Activated CD8-positive, alpha-beta T cell treated with anti-CD3 and anti-CD28 coated beads for 36 hours (primary cell): Measurements from ENCODE around the gene EPHB1. TPM values are rescaled to one million over a fixed set of nuclear protein-coding genes. Genes with fewer than 3 reads are reported as not detected.
"Not testable (repeated sequence)": the region's sequence is repeated elsewhere in the genome, so short reads cannot be mapped to it uniquely, and the experiment has no call there.

ENCODE experiments used
- ATAC-seq: fragments of 200-7000 bp; cut with Tn5 transposase; one replicate; pipeline ENCODE4 v1.10.0; 2021; ENCODE audit warnings: mild to moderate bottlenecking, moderate library complexity
- CTCF ChIA-PET: fragments of 350-600 bp; sonication (Branson Sonifier 250); formaldehyde crosslinking; loops from one replicate; lab custom pipeline; 2021; ENCODE audit warnings: antibody characterized with exemption; lab: Charles Lee
- POLR2A ChIA-PET: fragments of 350-600 bp; sonication (Branson Sonifier 250); formaldehyde crosslinking; loops from one replicate; lab custom pipeline; 2021; ENCODE audit warnings: antibody characterized with exemption; lab: Charles Lee
- DNase-seq: peaks from one replicate; pipeline ENCODE4 v3.0.0-alpha.2; 2020
- H3K27ac Mint-ChIP-seq: one replicate; pipeline ENCODE4 v1.8.0; 2021; ENCODE audit warnings: mild to moderate bottlenecking, mixed read lengths
- H3K27me3 Mint-ChIP-seq: one replicate; pipeline ENCODE4 v1.8.0; 2021; ENCODE audit warnings: mixed read lengths
- H3K36me3 Mint-ChIP-seq: one replicate; pipeline ENCODE4 v1.8.0; 2021; ENCODE audit warnings: low read depth, mixed read lengths
- H3K4me1 Mint-ChIP-seq: one replicate; pipeline ENCODE4 v1.8.0; 2021; ENCODE audit warnings: low read depth, mixed read lengths
- H3K4me3 Mint-ChIP-seq: one replicate; pipeline ENCODE4 v1.8.0; 2021; ENCODE audit warnings: mild to moderate bottlenecking, moderate library complexity, mixed read lengths
- H3K9me3 Mint-ChIP-seq: one replicate; pipeline ENCODE4 v1.8.0; 2021; ENCODE audit warnings: mixed read lengths
- intact Hi-C: fragments of 100-400 bp; cut with micrococcal nuclease; formaldehyde crosslinking; loops from one replicate; pipeline ENCODE4 v1.10.0; 2022
- total RNA-seq, 2 experiments: library from RNA; stranded (reverse); gene quantifications; one replicate each; pipeline ENCODE4 v1.2.3, GENCODE V29; 2021
- TF ChIP-seq, protein P1 (sequence below): fragments of 200-600 bp; IDR thresholded peaks from one replicate; pipeline ENCODE4 v1.8.0; 2022; ENCODE audit warnings: antibody characterized with exemption, mild to moderate bottlenecking

The EPHB1 gene
- total RNA-seq, 2 experiments from 2014 or later: 0.78 TPM; not detected in 1

DNA sequence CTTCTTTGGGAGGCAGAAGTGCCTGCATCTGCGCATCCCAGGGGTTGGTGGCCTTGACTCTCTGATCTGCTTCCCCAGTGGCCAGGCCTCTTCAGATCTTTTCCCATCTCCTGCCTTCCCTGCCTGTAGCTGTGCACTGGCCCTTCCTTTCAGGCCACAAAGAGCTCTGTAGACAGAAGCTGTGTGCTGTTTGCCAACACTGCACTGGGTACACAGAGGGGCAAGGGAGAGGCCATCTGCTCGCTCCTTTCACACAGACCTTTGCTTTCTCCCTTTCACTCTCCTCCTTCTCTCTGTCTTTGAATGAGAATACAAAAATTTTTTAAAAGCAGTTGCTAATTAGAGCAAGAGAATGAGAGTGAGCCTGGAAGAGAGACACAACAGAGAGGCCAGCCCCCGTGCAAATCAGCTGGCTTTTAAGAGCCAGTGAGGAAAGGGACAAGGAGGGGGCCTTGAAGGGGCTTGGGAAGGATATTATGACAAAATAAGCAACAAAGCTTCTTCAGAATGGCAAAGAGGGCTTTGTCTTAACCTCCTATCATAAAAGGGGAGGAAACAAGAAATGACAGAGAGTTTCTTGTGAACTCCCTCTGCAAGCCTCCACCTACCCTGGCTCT is 170.9 kb downstream of the EPHB1 start:
- ChIA-PET CTCF (interaction anchor here (1.5 kb wide), 1 partner anchor 12 kb away, joined by 3 read pairs; no protein-coding TSS in a partner anchor), POLR2A (no interaction called here)
- TF ChIP-seq, protein P1, sequence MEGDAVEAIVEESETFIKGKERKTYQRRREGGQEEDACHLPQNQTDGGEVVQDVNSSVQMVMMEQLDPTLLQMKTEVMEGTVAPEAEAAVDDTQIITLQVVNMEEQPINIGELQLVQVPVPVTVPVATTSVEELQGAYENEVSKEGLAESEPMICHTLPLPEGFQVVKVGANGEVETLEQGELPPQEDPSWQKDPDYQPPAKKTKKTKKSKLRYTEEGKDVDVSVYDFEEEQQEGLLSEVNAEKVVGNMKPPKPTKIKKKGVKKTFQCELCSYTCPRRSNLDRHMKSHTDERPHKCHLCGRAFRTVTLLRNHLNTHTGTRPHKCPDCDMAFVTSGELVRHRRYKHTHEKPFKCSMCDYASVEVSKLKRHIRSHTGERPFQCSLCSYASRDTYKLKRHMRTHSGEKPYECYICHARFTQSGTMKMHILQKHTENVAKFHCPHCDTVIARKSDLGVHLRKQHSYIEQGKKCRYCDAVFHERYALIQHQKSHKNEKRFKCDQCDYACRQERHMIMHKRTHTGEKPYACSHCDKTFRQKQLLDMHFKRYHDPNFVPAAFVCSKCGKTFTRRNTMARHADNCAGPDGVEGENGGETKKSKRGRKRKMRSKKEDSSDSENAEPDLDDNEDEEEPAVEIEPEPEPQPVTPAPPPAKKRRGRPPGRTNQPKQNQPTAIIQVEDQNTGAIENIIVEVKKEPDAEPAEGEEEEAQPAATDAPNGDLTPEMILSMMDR: no peak
- Mint-ChIP-seq H3K4me3 (no peak overlapping the region), H3K4me1 (no peaks in the 10 kb centered on the region), H3K9me3 (no peaks in the 10 kb centered on the region), H3K27me3 (peaks cover 4% of the 10 kb centered on the region), H3K36me3 (no peaks in the 10 kb centered on the region), H3K27ac (no peak overlapping the region)
- ATAC-seq: no peak
- intact Hi-C loops: no loop called here
- DNase-seq: no peak

DNA sequence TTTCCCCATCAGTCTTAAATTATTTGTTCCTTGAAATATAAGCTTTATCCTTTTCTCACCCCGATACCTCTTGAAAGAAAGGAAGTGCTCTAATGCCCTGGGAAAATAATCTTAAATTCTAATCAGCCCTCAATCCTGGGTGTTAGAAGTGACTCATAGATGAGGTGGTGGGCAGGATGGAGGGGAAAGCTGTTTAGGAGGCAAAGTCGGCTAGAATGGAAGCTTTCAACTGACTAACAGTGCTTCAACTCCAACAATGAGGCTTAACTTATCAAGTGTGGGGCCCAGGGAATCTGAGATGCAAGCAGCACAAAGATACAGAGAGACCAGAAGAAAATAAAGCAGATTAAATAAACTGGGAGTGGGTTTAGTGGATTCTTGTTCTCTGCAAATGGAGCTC is 175.8 kb downstream of the EPHB1 start:
- ChIA-PET CTCF (no interaction called here), POLR2A (no interaction called here)
- TF ChIP-seq, protein P1: no peak
- no peak overlapping the region for H3K27ac Mint-ChIP-seq
- no peaks in the 10 kb centered on the region for H3K9me3 Mint-ChIP-seq
- intact Hi-C loops: no loop called here
- DNase-seq (no peak), ATAC-seq (no peak)
- no peak overlapping the region for H3K4me3 Mint-ChIP-seq
- no peaks in the 10 kb centered on the region for H3K36me3 Mint-ChIP-seq
- H3K4me1 Mint-ChIP-seq: no peaks in the 10 kb centered on the region
- H3K27me3 Mint-ChIP-seq: peaks cover 4% of the 10 kb centered on the region

DNA sequence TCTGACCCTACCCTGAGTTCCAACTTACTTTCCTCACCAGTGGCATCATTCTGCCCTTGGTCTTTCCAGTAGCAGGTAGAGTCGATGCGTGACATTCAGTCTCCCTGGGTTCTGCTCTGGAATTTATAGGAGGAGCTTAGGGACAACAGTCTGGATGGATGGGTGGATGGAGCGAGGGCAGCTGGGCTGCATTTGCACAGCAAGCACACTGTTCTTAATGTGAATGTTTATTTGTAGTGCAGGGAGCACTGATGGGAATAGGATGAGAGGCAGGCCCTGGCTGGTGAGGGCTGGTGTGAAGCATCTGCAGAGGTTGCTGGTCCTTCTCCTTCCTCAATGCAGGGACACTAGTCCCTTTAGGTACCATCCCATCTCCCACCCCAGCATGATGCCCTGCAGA is 176.2 kb downstream of the EPHB1 start:
- H3K36me3 Mint-ChIP-seq: no peaks in the 10 kb centered on the region
- no peak for ATAC-seq
- intact Hi-C loops: no loop called here
- POLR2A ChIA-PET: no interaction called here
- H3K4me1 Mint-ChIP-seq: no peaks in the 10 kb centered on the region
- peaks cover 4% of the 10 kb centered on the region for H3K27me3 Mint-ChIP-seq
- H3K9me3 Mint-ChIP-seq: no peaks in the 10 kb centered on the region
- CTCF ChIA-PET: no interaction called here
- H3K27ac Mint-ChIP-seq: no peak overlapping the region
- H3K4me3 Mint-ChIP-seq: no peak overlapping the region
- no peak for DNase-seq
- TF ChIP-seq, protein P1: no peak

DNA sequence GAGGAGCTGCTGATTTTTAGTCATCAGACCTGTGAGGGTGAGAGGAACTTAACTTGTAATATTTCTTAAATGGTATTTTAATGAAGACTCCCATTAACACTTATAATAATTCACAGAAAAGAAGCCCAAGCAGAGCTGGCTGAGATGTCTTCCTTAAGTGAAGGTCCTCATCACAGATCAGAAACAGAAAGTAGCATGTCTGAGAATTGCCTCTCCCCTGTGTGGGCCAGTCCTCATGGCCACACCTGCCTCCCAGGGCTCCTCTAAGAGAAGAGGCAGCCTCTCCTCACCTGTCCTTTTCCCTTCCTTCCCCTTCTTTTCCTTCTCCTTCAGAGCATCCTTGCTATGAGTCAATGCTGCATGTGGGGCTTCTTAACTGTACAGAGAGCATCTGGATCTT is 176.8 kb downstream of the EPHB1 start:
- H3K4me1 Mint-ChIP-seq, DNase-seq, POLR2A ChIA-PET, CTCF ChIA-PET, H3K36me3 Mint-ChIP-seq, intact Hi-C loops, ATAC-seq, H3K9me3 Mint-ChIP-seq, H3K27ac Mint-ChIP-seq, H3K4me3 Mint-ChIP-seq, H3K27me3 Mint-ChIP-seq: not testable (repeated sequence)

DNA sequence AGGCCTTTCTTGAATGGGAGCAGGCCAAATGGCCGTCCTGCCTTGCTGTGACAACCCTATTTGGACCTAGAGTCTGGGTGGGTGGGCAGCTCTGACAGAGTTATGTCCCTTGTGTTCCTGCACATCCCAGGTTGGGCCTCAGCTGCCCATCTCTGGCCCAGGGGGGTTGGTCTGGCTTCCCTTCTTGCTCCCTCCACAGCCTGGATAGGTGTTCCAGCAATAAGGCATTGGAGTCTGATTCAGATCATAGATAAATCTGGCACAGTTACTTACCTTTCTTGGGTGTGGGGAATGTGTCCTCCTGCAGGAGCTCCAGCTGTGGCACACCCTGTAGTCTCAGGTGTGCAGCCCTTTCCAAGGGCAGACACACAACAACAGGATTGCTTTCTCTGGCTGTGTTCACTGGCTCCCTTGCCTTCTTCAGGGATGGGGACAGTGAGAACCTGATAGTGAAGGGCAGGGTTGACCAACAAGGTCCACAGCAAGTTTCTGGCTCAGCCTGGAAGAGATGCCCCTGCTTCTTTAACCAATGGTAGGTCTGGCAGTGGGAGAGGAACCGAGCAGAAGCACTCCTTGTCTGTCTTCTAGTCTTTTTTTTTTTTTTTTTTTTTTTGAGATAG is 177.9 kb downstream of the EPHB1 start:
- intact Hi-C loops: no loop called here
- no peaks in the 10 kb centered on the region for H3K36me3 Mint-ChIP-seq
- DNase-seq (no peak), ATAC-seq (no peak)
- ChIA-PET CTCF (no interaction called here), POLR2A (no interaction called here)
- TF ChIP-seq, protein P1: no peak
- H3K27me3 Mint-ChIP-seq: peaks cover 3% of the 10 kb centered on the region
- H3K27ac Mint-ChIP-seq: no peak overlapping the region
- H3K4me3 Mint-ChIP-seq: no peak overlapping the region
- H3K4me1 Mint-ChIP-seq: no peaks in the 10 kb centered on the region
- no peaks in the 10 kb centered on the region for H3K9me3 Mint-ChIP-seq
